Activated CD8-positive, alpha-beta memory T cell treated with anti-CD3 and anti-CD28 coated beads for 1 hour (primary cell): ENCODE data around the gene UQCRC1.

Source experiments
- DNase-seq, 2 donors: peaks; one replicate each; pipeline ENCODE4 v3.0.0-alpha.2; 2020; ENCODE audit warnings: low read depth in 1 of 2; ENCODE audit errors: extremely low read depth in 1 of 2

Gene UQCRC1

DNA sequence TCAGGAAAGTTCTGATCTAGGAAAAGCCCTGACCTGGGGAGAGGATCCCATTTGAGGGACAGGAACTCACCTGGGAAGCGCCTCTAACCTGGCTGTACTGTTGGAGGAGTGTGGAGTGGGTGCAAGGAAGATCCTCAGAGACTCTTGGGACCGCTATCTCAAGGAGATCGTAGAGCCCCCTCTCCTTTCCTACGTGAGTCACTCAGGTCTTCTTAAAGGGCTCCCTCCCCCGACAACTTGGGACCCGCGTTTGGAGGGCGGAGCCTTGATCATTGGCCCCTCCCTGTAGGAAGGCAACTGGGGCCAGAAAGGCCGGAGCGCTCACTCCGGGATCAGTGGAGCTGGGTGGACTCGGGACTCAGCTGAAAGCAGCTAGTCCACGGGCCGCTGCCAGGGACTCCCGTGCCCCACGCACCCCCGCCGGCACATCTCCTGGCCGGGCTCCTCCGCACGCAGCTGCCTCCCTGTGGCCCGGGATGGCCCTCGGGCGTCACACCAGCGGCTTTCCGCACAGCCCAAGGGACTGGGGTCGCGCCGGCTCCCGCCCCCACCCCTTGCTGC is 25.3 kb upstream of the UQCRC1 start:
- DNase-seq: peak in 1 of 2 donors; percentile 33

DNA sequence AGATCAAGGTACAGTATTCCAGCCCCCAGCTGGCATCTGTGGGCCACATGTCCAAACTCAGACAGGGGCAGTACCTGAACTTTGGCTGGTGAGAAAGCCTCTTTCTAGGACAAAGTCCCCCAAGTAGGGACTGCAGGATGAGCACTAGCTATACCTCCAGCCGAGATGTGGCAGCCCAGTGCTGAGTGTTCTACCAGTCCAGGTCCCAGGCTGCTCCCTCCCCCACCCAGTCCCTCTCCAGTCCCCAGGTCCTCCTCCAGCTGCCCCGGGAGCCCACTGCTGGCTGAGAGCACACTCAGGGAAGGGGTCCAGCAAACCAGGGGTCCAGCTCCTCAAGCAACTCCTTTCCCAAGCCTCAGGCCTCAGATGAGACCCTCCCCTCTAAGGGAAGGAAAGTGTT is 24.3 kb upstream of the UQCRC1 start:
- no peak for DNase-seq

DNA sequence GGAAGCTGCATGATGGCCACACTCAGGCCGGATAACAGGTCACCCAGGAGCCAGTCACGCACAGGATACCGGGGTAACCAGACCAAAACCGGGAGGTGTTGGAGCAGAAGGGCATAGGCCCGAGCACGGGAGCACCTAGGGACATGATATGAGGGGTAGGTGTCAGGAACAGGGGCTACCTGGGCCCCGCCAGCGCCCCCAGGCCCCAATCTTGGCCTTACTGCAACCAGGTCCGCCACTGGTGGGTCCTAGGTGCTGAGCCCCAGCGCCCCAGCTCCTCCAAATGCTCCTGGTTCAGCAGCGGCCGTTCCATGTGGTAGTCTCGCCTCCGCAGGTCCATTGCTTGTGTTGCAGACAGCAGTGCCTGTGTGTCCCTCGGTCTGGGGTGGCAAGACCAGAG is 23.8 kb upstream of the UQCRC1 start:
- DNase-seq: no peak

DNA sequence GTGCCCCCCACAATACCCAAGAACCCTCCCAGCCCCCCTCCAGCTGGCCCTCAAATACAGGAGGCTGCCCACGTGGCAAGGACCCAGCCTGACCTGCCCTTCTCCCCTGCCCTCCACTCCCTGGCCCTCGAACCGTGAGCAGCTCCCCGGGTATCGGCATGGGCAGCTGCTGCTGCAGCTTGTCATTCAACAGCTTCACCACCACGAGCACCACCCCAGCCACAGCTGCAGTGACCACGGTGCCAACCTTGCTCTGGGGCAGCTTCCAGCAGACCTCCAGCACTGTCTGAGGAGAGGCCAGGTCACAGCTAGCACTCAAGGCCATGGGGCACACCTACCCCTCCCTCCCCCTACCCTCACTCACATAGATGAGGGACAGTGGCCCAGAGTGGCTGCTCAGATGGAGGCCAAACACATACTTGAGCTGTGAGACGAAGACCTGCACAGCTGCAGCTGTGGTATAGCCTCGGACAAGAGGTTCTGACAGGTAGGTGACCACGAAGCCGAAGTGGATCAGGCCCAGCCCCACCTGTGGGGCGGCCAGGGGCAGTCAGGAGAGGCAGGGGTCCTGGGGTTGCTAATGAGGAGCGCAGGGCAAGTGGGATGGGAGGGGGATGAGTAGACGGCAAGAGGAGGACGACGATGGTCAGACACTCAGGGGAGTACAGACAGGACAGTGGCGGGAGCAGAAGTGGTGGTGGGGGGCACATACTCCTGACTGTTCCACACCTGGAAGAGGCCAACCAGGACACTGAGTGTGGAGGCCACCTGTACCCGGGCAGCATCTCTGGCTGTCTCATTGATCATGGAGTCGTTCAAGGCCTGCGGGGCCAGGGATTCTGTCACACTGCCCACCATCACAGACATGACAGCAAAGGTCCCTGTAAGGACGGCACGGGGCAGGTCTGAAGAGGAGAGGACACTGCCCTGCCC is 22.3 kb upstream of the UQCRC1 start:
- DNase-seq: no peak

DNA sequence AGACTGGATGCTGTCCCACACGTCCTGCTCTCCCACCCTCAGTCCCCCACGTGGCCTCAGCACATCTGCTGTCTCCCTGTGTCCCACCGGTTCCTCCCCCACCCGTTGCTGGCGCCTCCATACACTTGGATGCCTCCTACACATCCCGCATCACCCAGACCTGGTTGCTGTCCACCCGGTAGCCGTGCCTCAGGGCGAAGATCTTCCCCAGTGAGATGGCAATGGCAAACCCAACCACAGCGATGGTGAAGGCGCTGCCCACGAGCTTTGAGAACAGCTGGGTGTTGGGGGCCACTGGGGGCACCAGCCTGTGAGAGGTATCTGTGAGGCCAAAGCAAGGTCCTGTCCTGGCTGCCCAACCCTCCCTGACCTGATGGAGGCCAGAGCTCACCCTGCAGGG is 21.4 kb upstream of the UQCRC1 start:
- no peak for DNase-seq

DNA sequence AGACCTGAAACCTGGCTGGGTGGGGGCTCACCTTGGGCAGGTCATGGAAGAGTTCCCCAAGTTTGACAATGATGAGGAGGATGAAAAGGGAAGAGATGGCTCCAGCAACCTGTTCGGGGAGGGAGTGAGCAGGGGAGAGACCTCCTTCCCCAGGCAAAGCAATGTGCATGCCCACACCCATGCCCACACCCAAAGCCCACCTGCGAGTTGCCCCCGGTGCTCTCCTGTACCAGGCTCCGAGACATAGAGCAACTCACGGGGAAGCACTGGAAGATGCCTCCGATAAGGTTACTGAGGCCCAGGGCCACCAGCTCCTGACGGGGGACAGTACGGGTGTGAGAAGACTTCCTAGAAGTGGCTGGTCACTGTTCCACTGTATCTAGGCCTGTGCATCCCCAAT is 21.0 kb upstream of the UQCRC1 start:
- no peak for DNase-seq

DNA sequence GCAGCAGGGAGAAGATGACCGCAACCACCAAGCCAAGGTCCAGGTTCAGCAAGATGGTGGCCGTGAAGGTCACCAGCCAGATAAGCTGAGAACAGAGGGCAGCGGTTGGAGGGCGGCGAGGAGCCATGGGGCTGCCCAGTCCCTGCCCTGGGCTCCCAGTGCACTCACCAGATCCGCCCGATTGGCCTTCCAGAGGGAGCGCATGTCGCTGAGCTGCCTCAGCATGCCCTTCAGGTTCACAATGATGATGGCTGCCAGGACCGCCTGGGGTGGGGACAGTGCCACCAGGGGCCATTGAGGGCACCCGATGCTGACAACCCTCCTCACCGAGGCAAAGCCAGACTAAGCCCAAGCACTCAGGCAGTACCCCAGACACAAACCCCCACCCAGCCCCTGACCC is 20.4 kb upstream of the UQCRC1 start:
- DNase-seq: no peak

DNA sequence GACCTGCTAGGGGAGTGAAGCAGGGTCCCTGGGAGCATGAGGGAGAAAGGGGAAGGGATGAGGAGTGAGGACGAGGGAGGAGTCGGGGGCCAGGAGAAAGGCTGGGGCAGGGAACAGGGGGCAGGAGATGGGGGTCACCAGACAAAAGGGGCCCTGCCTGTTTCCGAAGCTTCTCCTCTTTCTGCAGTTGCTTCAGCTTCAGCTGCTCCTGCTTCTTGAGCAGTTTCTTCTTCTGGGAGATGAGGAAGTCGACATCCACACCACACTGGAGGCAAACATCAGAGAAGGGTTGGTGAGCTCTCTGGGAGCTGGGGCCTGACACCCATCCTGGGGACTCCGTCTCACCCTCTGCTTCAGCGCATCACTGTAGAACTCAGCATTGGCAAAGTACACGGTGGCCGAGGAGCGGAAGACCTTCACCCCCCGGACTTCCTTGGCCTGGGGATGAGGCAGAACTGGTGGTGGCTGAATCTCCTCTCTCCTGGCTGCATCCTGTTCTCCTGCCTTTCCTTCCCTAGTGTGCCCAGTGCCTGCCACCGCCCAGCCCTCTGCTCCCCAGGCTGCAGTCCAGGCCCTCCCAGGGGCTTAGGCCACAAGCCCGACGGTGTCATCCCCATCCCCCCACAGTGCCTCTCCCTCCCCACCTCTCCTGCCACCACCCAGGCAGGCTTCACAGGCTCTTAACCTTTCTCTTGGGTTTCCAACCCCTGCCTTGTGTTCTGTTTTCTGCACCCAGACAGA is 19.0 kb upstream of the UQCRC1 start:
- DNase-seq: no peak

DNA sequence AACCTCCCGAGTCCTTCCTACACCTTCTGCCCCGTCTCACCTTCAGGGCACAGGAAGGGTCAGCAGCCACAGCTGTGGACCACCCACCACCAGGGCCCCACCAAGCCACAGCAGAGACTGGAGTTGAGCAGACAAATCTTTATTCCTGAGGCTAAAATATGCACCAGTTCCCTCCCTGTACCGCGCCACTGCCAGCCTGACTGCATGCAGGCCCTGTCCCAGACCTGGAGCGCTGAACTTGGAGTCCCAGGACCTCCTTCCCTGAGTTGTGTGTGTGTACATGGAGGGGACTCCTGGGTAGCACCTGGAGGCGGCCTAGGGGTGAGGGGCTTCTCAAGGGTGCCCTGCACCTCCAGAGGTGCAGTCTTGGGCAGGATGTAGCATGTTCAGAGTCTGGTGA is 16.2 kb upstream of the UQCRC1 start:
- DNase-seq: no peak

DNA sequence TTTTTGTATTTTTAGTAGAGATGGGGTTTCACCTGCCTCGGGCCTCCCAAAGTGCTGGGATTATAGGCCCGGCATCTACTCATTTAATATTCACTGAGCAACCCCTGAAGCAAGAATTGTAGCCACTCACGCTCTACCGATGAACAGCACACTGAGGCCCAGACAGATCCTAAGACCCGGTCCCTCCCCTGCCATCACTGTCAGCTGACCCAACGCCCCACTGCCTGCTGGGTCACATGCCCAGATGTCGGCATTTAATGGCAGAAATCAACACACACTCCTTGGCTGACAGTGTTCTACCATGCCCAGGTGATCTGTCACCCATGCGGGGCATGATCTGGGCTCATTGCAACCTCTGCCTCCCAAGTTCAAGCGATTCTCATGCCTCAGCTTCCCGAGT is 15.3 kb upstream of the UQCRC1 start:
- no peak for DNase-seq

DNA sequence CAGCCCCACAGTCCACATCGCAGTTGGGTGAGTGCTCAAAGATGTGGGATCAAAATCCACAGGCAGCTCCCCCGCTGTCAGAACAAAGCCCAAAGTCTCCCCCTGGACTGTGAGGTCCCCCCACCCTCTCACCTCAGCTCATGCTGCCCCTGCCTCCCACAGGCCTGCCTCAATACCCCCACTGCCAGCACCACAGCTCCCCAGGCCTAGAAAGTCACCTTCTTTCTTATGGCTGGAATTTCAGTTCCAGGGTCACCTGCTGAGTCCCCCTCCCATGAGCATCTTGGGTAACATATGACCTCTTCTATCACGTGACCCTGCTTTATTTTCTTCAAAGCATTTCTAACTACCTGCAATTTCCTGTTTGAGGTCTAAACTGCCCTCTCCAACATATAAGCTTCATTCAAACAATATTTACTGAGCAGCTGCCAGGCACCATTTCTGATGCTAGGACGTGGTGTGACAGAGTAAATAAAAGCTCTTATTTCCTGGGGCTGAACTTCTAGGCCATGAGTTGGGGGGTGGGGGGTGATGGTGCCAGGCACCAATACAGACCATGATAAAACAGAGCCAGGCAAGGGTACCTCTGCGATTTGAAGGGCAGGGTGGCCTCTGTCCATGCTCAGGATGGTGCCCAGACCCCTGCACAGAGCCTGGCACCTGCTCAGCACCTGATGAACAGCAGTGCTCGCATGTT is 14.6 kb upstream of the UQCRC1 start:
- DNase-seq: no peak

DNA sequence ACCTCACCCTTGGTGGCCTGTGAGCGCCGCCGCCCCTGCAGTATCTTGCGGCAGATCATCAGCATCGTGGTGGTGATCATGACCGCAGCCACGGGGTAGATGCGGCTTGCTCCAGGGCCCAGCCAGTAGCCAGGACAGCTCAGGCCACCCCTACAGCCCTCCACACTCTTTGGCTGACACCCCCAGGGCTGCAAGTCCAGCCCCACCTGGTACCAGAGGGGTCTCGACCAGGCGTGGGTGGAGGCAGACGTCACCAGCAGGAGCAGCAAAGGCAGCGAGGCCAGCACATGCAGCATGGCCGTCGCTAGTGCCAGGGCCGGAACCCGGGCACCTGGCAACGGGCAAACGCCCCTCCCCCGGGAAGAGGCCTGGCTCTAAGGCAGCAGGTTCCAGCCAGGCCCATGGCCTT is 12.0 kb upstream of the UQCRC1 start, which contains the start of gene TMEM89:
Gene TMEM89 (minus strand): TSS at position 309 of the 409 bp plus-strand sequence. CDS start 13 bp downstream, at position 296.
- DNase-seq: no peak

DNA sequence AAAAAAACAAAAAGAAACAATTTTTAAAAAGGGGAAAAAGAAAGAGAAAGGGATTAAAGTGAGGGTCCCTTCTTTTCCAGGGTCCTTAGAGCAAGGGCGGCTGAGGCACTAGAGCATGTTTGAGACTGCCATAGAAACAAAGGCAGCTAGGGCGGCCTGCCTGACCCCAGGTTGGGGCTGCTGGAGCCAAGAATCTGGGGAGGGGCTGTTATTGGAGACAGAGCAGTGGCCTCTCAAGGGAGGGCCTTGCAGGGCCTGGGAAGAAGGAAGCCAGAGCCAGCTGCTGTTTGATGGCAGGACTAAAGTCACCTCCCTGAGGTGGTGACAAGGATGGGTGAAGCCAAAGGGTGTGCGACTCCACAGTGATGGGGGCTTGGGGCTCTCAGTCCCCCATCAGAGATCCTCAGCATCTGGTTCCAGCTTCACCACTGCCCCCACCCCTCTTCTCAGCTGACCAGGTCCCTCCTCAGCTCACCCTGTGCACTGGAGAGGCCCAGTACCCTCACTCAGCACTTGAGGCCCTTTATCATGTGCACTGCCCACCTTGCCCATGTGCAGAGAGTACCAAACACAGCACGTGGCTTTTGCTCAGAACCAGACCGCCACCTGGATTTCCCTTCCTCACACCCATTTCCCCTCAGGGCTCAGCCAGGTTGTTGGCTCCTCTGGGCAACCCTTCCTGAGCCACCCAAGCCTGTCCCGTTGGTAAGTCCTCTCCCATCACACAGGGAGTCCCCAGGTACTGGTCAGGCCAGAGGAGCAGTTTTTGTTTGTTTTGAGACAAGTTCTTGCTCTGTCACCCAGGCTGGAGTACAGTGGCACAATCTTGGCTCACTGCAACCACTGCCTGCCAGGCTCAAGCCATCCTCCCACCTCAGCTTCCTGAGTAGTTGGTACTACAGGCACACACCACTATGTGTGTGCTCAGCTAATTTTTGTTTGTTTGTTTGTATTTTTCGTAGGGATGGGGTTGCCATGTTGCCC is 10.4 kb upstream of the UQCRC1 start:
- no peak for DNase-seq

DNA sequence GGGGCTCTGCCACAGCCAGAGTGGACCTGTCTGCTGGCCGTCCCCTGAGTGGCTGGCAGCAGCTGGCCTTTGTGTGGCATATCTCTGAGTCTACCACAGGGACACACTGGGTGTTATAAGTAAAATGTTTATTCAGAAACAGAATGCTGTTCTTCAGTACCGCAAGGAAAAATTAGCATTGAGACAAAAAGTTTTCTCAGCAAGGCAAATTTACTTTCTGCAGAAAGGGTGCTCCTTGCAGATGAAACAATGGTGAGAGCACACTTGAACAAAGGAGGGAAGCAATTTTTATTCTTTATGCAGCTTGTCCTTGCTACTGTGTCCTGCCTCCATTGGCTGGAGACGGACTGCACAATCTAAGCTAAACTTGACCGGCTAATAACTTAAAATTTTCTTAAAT is 8.1 kb upstream of the UQCRC1 start:
- DNase-seq: no peak

DNA sequence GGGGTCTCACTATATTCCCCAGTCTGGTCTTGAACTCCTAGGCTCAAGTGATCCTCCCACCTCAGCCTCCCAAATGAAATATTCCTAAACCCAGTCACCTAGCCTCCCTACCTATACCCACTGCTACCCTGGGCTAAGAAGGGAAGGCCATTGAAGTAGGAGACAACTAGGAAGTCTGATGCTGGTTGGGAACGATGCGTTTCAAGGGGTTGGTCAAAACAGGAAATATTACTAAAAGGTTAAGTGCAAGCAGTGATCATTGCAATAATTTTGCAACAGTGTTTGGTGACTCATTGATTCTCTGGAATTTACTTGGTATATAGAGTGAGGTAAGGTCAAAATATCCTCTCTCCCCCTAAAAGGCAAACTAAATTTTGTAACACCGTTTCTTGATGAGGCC is 4.6 kb upstream of the UQCRC1 start:
- no peak for DNase-seq

DNA sequence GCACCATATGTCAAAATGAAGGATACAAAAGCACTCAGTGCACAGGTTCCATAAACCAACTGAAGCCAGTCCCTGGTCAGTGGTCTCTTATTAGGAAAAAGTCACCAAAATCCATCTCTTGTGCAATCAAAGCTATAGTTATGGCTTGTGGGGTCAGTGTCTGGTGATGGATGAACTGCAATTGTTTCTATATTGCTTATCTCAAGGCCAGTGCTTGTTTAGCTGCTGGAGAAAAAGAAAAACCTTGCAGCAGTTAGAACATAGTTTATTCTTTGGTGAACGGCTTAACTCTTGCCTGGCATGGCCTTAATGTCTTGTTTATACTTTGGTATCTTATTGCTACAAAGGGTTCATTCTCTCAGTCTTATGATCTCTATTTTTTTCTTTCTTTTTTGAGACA is 2.9 kb upstream of the UQCRC1 start:
- DNase-seq: no peak

DNA sequence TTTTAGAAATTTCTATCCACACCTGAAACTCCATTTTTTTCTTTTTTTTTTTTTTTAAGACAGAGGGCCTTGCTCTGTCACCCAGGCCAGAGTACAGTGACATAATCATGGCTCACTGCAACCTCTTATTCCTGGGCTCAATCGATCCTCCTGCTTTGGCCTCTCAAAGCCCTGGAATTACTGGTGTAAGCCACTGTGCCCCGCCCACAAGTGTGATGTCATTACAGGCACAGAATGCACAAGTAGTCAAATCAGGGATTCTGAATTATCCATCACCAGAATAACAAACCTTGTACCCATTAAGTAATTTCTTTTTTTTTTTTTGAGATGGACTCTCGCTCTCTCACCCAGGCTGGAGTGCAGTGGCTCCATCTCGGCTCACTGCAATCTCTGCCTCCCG is 1.9 kb downstream of the UQCRC1 start:
- no peak for DNase-seq

DNA sequence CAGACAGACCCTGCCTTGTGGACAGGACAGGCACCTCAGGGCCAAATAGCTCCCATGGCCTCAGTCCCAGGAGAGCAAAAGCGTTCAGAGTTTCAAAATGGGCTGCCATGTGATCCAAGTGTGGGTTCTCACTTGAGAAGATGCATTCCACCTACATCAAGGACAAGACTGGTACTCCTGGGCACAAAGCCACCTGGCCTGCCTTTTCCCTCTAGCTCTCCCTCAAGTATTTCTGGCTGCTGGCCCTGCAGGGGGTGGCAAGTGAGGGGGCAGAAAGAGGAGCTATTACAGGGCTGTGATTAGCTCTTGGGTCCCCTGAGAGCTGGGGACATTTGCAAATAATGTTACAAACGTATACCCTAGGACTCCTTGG is 7.8 kb downstream of the UQCRC1 start:
- no peak for DNase-seq

DNA sequence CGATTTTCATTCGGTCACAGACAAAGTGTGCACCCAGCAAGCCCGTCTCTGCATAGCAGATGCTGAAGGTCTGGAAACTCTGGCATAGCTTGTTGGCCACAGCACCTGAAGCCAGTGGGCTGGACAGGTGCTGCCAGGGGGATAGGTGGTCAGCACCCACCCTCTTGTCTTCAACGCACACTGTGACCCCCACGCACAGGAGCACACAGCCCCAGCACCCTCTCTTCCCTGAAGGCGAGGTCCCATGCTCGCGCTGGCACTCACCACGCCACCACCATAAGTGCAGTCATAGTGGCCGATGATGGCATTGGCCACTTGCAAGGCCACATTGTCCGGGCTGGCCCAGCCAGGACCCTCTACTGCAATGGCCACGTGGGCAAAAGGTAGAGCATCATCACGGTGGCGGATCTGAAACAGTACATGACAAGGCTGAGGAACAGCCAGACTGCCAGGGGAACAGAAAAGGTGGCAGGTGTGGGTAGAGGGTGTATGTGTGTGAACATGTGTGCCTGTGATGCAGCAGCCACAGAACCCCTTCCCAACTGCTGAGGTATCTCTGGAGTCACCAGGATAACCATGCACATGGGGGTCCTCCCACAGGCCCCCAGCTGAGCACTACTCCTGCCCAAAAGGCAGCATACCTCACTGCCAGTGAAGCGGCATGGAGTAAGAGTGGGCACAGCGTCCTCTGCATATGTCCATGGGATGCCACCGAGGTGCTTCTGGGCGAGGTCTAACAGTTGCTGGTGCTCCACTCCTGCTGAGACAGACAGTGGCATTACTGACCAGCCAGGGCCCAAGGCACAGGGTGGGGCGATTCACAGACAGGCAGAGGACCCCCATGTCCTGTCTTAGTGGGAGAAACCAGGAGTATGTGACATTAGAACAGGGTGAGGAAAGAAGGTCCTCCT is 8.5 kb downstream of the UQCRC1 start:
- DNase-seq: no peak
